ENCODE data around the gene PHLDB1.

- TF ChIP-seq CTCF (IDR thresholded peaks at IDR 0.05) (no peak), POLR2A (IDR thresholded peaks at IDR 0.05) (no peak)
Observed at GRCh38 chr11:118574636-118575035, 32.8 kb upstream of the PHLDB1 start.

Measured in lower leg skin (tissue), 3 donors.